Calu3 (cell line): ENCODE data around the gene MTG1. TPM values are rescaled to one million over a fixed set of nuclear protein-coding genes. Genes with fewer than 3 reads are reported as not detected.

Source experiments
- BruUV-seq: library from RNA; stranded (reverse); fragments of 400-500 nt; replicated peaks from 2 replicates; lab custom pipeline; 2021; lab: Mats Ljungman, UMichigan
- CTCF ChIA-PET: fragments of 300-600 bp; sonication (Branson Sonifier 250); formaldehyde crosslinking; loops from one replicate; lab custom pipeline; 2022; ENCODE audit warnings: antibody characterized with exemption; lab: Charles Lee
- DNase-seq: peaks from one replicate; pipeline ENCODE4 v3.0.0; 2022
- H3K27ac Mint-ChIP-seq: one replicate; pipeline ENCODE4 v1.8.0; 2022; ENCODE audit warnings: mixed read lengths; ENCODE audit not compliant: unreplicated experiment
- H3K27me3 Mint-ChIP-seq: one replicate; pipeline ENCODE4 v1.8.0; 2022; ENCODE audit warnings: mixed read lengths; ENCODE audit not compliant: unreplicated experiment
- H3K36me3 Mint-ChIP-seq: one replicate; pipeline ENCODE4 v1.8.0; 2022; ENCODE audit warnings: mild to moderate bottlenecking, moderate library complexity, mixed read lengths; ENCODE audit not compliant: insufficient read depth, unreplicated experiment
- H3K4me1 Mint-ChIP-seq: one replicate; pipeline ENCODE4 v1.8.0; 2022; ENCODE audit warnings: mild to moderate bottlenecking, low read depth, mixed read lengths; ENCODE audit not compliant: unreplicated experiment
- H3K4me3 Mint-ChIP-seq: one replicate; pipeline ENCODE4 v1.8.0; 2022; ENCODE audit warnings: mild to moderate bottlenecking, low read depth, moderate library complexity, mixed read lengths; ENCODE audit not compliant: unreplicated experiment
- H3K9me3 Mint-ChIP-seq: one replicate; pipeline ENCODE4 v1.8.0; 2022; ENCODE audit warnings: low read depth, mixed read lengths; ENCODE audit not compliant: unreplicated experiment
- CTCF ChIP-seq: fragments of 200-600 bp; IDR thresholded peaks from one replicate; pipeline ENCODE4 v1.8.0; 2022; ENCODE audit warnings: antibody characterized with exemption; ENCODE audit not compliant: unreplicated experiment
- intact Hi-C: fragments of 100-400 bp; cut with micrococcal nuclease; formaldehyde crosslinking; loops from one replicate; pipeline ENCODE4 v1.10.0; 2022; ENCODE audit not compliant: unreplicated experiment
- total RNA-seq: library from RNA; stranded (reverse); gene quantifications from 2 replicates; pipeline ENCODE4 v1.2.3, GENCODE V29; 2022

MTG1 gene
- total RNA-seq, 1 experiment from 2014 or later = 39.5 TPM

- H3K4me1 Mint-ChIP-seq = peaks cover 9% of the 10 kb centered on the region
- no peaks in the 10 kb centered on the region for H3K9me3 Mint-ChIP-seq
- BruUV-seq = no TSS peak
- H3K4me3 Mint-ChIP-seq = no peak overlapping the region
- no peak for DNase-seq
- H3K36me3 Mint-ChIP-seq = peaks cover 23% of the 10 kb centered on the region
- TF ChIP-seq CTCF = no peak
- H3K27me3 Mint-ChIP-seq = no peaks in the 10 kb centered on the region
- intact Hi-C loops = no loop called here
- CTCF ChIA-PET = no interaction called here
- H3K27ac Mint-ChIP-seq = no peak overlapping the region
Observed at GRCh38 chr10:133377025-133377817, 16.7 kb upstream of the MTG1 start.

GRCh38 chr10:133377818-133378250, 16.1 kb upstream of the MTG1 start:
- no peaks in the 10 kb centered on the region for H3K27me3 Mint-ChIP-seq
- H3K27ac Mint-ChIP-seq = no peak overlapping the region
- no peak for TF ChIP-seq CTCF
- intact Hi-C loops = no loop called here
- peaks cover 9% of the 10 kb centered on the region for H3K4me1 Mint-ChIP-seq
- no TSS peak for BruUV-seq
- CTCF ChIA-PET = no interaction called here
- H3K4me3 Mint-ChIP-seq = peak overlapping the region; percentile 68
- H3K9me3 Mint-ChIP-seq = no peaks in the 10 kb centered on the region
- peaks cover 21% of the 10 kb centered on the region for H3K36me3 Mint-ChIP-seq
- no peak for DNase-seq

DNA sequence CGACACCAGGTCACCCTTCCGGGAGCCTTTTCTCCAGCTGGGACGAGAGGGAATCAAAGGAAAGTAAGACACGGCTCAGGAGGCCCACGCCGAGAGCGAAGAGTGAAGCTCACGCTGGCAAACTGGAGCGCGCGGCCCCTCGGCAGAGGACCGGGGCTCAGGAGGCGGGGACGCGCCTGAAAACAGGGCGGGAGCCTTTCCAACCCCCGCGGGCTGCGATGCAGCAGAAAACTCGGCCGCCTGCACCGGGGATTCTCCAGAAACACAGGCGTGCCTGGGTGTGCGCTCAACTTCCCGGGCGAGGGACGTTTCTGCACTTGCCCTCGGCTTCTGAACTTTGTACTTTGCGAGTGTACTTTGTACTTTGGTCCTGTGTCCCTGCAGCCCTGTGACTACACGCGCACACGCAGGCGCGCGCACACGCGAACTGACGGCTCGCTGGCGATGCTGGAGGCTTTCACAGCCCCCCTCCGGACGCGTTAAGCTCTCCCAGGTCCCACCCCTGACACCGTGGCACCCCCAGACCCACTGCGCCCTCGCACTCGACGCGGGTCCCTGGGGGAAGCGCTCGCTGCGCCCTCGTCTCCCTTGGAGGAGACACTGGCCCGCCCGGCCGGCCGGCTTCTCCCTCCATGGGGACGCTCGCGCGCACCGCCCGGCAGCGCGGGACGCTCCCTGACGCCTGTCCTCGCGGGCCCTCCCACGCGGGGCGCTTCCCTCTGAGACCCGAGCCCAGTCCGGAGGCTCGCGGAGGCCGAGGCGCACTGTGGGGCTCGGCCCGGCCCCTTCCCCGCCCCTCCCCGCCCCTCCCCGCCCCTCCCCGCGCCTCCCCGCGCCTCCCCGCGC, 15.5 kb upstream of the MTG1 start:
- H3K27ac Mint-ChIP-seq = no peak overlapping the region
- H3K27me3 Mint-ChIP-seq = no peaks in the 10 kb centered on the region
- BruUV-seq = no TSS peak
- peak overlapping the region; percentile 68 for H3K4me3 Mint-ChIP-seq
- TF ChIP-seq CTCF = no peak
- H3K9me3 Mint-ChIP-seq = no peaks in the 10 kb centered on the region
- peaks cover 8% of the 10 kb centered on the region for H3K4me1 Mint-ChIP-seq
- DNase-seq = peak; percentile 34
- H3K36me3 Mint-ChIP-seq = peaks cover 17% of the 10 kb centered on the region
- CTCF ChIA-PET = no interaction called here
- intact Hi-C loops = no loop called here

- H3K36me3 Mint-ChIP-seq = peaks cover 17% of the 10 kb centered on the region
- peaks cover under 1% of the 10 kb centered on the region for H3K4me1 Mint-ChIP-seq
- H3K4me3 Mint-ChIP-seq = peak within 1 kb of the TSS; percentile 68
- H3K27ac Mint-ChIP-seq = no peak within 1 kb of the TSS
- no peaks in the 10 kb centered on the region for H3K27me3 Mint-ChIP-seq
- intact Hi-C loops = no loop called here
- DNase-seq = peak; percentile 56
- no TSS peak for BruUV-seq
- CTCF ChIA-PET = no interaction called here
- no peaks in the 10 kb centered on the region for H3K9me3 Mint-ChIP-seq
- TF ChIP-seq CTCF = no peak
Observed at GRCh38 chr10:133379152-133379800, 14.7 kb upstream of the MTG1 start, which contains the start of gene PAOX. Gene PAOX (plus strand): TSS chr10:133379262. CDS start chr10:133379317, 55 bp downstream.
